ENCODE data around the gene CCDC92. TPM values are rescaled to one million over a fixed set of nuclear protein-coding genes. Genes with fewer than 3 reads are reported as not detected.

The CCDC92 gene
- total RNA-seq, 3 donors from 2014 or later (not counting 1 experiment from before 2014, with no cell fraction given): 37.6 to 42.4 (median 39.1) TPM

DNA sequence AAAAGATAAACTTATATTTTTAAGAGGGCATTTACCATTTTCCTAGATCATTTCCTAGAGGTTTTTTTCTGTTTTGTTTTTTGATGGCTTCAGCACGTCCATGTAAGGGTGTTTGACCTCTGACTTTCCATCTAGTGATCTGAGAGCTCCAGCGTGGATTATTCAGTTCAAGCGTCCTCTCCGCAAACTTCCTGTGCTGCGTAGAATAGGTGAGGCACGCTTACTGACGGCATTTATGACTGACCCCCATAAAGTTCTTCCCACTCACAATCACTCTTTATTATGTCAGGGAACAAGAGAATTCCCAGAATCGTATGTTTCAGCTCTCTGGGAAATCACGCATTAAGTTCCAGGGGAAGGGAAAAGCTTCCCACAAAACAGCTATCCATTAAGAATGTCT is 16.4 kb downstream of the CCDC92 start:
- no peak overlapping the region for H3K4me3 Mint-ChIP-seq
- H3K36me3 ChIP-seq (ENCODE audit: control insufficient read depth, insufficient read depth, low read length): no peaks in the 10 kb centered on the region
- DNase-seq (no peak), ATAC-seq (no peak)
- no peaks in the 10 kb centered on the region for H3K27me3 ChIP-seq (ENCODE audit: control insufficient read depth, insufficient read depth, low read length)
- no peak for TF ChIP-seq CTCF (IDR thresholded peaks at IDR 0.05)
- H3K4me3 ChIP-seq (ENCODE audit: low read length): no peak overlapping the region
- WGBS (ENCODE audit: insufficient coverage): 98% methylated on average over 9 of the region's 9 CpGs
- no peaks in the 10 kb centered on the region for H3K27me3 Mint-ChIP-seq (ENCODE audit: low read depth in 2 of 2)
- no peaks in the 10 kb centered on the region for H3K9me3 Mint-ChIP-seq
- H3K36me3 Mint-ChIP-seq: no peaks in the 10 kb centered on the region
- peaks cover 3 to 4% of the 10 kb centered on the region in 2 donors for H3K4me1 Mint-ChIP-seq
- intact Hi-C loops (cut with micrococcal nuclease): no loop called here
- no peak overlapping the region for H3K27ac Mint-ChIP-seq
- no peaks in the 10 kb centered on the region for H3K9me3 ChIP-seq (ENCODE audit: control insufficient read depth, insufficient read depth, low read length)
- no peak overlapping the region for H3K27ac ChIP-seq (ENCODE audit: low read length)
- no peaks in the 10 kb centered on the region for H3K4me1 ChIP-seq (ENCODE audit: control insufficient read depth, insufficient read depth, low read length)

DNA sequence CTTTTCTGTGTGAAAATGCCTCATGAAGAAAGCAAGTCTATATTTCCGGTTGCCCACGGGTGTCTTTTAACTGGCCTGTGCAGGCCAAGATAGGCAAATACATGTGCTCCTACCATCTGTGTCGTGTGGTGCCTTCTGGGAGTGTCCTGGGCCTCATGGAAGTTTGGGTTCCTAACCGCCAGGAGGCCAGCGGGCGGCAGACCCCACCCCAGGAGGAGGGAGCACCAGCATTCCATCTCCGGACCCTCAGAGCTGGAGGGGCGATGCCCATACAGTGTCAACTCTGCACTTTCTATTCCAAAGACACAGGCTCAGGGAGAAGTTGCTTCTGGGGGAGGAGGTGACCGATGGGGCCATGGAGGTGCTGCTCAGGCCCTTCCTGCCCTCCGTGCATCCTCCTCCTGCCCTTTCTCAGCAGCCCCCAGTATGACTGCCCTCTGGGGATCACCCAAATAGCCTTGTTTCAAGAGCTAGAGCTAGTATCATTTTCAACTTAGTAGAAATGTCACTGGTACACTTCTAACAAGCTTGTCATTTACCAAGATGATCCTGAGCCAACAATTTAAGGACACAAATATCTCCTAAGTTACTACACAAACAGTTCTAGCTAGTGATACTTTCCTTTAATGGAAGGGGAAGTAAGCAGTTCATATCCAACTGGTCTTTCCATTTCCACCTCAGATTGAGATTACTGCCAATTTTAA is 17.8 kb downstream of the CCDC92 start:
- intact Hi-C loops (cut with micrococcal nuclease): no loop called here
- H3K27ac ChIP-seq (ENCODE audit: low read length): no peak overlapping the region
- DNase-seq (no peak), ATAC-seq (no peak)
- no peaks in the 10 kb centered on the region for H3K9me3 ChIP-seq (ENCODE audit: control insufficient read depth, insufficient read depth, low read length)
- Mint-ChIP-seq H3K27me3 (ENCODE audit: low read depth in 2 of 2) (no peaks in the 10 kb centered on the region), H3K4me1 (peaks cover 0 to 8% of the 10 kb centered on the region in 2 donors), H3K36me3 (no peaks in the 10 kb centered on the region), H3K9me3 (no peaks in the 10 kb centered on the region), H3K27ac (no peak overlapping the region), H3K4me3 (no peak overlapping the region)
- H3K36me3 ChIP-seq (ENCODE audit: control insufficient read depth, insufficient read depth, low read length): no peaks in the 10 kb centered on the region
- whole genome bisulfite sequencing (ENCODE audit: insufficient coverage): 93% methylated on average over 10 of the region's 10 CpGs
- no peak overlapping the region for H3K4me3 ChIP-seq (ENCODE audit: low read length)
- H3K27me3 ChIP-seq (ENCODE audit: control insufficient read depth, insufficient read depth, low read length): no peaks in the 10 kb centered on the region
- H3K4me1 ChIP-seq (ENCODE audit: control insufficient read depth, insufficient read depth, low read length): no peaks in the 10 kb centered on the region
- TF ChIP-seq CTCF (IDR thresholded peaks at IDR 0.05): no peak

DNA sequence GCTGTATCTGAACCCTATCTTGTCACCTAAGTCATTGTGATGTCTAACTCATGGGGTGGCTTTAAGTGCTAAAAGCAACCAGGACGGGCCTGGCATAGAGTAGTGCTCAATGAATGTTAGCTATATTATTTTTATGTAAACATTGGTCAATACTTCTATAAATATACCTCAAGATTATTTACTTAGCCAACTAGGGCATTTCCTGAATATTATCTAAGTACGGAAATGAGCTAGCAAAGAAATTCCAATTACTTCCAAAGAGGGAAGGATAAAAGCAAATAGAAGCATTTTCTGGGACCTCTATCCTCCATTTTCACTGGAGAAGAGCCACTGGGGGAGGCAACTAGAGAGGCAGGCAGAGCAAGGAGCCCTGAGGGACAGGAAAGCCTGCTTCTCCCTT is 20.6 kb downstream of the CCDC92 start:
- Mint-ChIP-seq H3K4me3 (no peak overlapping the region), H3K27me3 (ENCODE audit: low read depth in 2 of 2) (no peaks in the 10 kb centered on the region), H3K4me1 (peaks cover 0 to 24% of the 10 kb centered on the region in 2 donors), H3K27ac (no peak overlapping the region), H3K9me3 (no peaks in the 10 kb centered on the region), H3K36me3 (no peaks in the 10 kb centered on the region)
- TF ChIP-seq CTCF (IDR thresholded peaks at IDR 0.05): no peak
- no peaks in the 10 kb centered on the region for H3K9me3 ChIP-seq (ENCODE audit: control insufficient read depth, insufficient read depth, low read length)
- 100% methylated on average over 1 of the region's 2 CpGs for WGBS (ENCODE audit: insufficient coverage)
- no peaks in the 10 kb centered on the region for H3K27me3 ChIP-seq (ENCODE audit: control insufficient read depth, insufficient read depth, low read length)
- no peaks in the 10 kb centered on the region for H3K4me1 ChIP-seq (ENCODE audit: control insufficient read depth, insufficient read depth, low read length)
- no peaks in the 10 kb centered on the region for H3K36me3 ChIP-seq (ENCODE audit: control insufficient read depth, insufficient read depth, low read length)
- intact Hi-C loops (cut with micrococcal nuclease): no loop called here
- no peak for ATAC-seq
- no peak for DNase-seq
- H3K27ac ChIP-seq (ENCODE audit: low read length): no peak overlapping the region
- H3K4me3 ChIP-seq (ENCODE audit: low read length): no peak overlapping the region

GRCh38 chr12:123951467-123951866 is 21.2 kb downstream of the CCDC92 start:
- no peaks in the 10 kb centered on the region for H3K27me3 ChIP-seq (ENCODE audit: control insufficient read depth, insufficient read depth, low read length)
- no peak for TF ChIP-seq CTCF (IDR thresholded peaks at IDR 0.05)
- no peaks in the 10 kb centered on the region for H3K9me3 ChIP-seq (ENCODE audit: control insufficient read depth, insufficient read depth, low read length)
- Mint-ChIP-seq H3K9me3 (no peaks in the 10 kb centered on the region), H3K4me3 (no peak overlapping the region), H3K4me1 (peaks cover 0 to 25% of the 10 kb centered on the region in 2 donors), H3K27me3 (ENCODE audit: low read depth in 2 of 2) (no peaks in the 10 kb centered on the region), H3K27ac (no peak overlapping the region), H3K36me3 (no peaks in the 10 kb centered on the region)
- no peak overlapping the region for H3K27ac ChIP-seq (ENCODE audit: low read length)
- 96% methylated on average over 4 of the region's 4 CpGs for WGBS (ENCODE audit: insufficient coverage)
- intact Hi-C loops (cut with micrococcal nuclease): no loop called here
- H3K4me3 ChIP-seq (ENCODE audit: low read length): no peak overlapping the region
- DNase-seq (no peak), ATAC-seq (no peak)
- no peaks in the 10 kb centered on the region for H3K4me1 ChIP-seq (ENCODE audit: control insufficient read depth, insufficient read depth, low read length)
- no peaks in the 10 kb centered on the region for H3K36me3 ChIP-seq (ENCODE audit: control insufficient read depth, insufficient read depth, low read length)
